Pancreas (tissue), 10 donors: Measurements from ENCODE around the gene DOK7. TPM values are rescaled to one million over a fixed set of nuclear protein-coding genes. Genes with fewer than 3 reads are reported as not detected.
A peak's percentile ranks its signal among the peaks of the same experiment; 100 is the strongest.

ENCODE experiments used
- ATAC-seq, 4 donors: fragments of 200-7000 bp; cut with Tn5 transposase; one replicate each; pipeline versions ENCODE4 v1.8.0 to v1.9.1; 2020; ENCODE audit warnings: mild to moderate bottlenecking in 4 of 4, moderate library complexity in 4 of 4
- DNase-seq, 6 donors: peaks; one replicate each; pipeline ENCODE4 v3.0.0-alpha.2; 2020
- FAIRE-seq: peaks from 2 replicates; lab custom pipeline; 2012; peaks lifted over from hg19 to GRCh38; lab: Jason Lieb, UNC
- H3K27ac ChIP-seq, 4 donors: fragments of 200-600 bp; sonication (generic); 1 replicate in 3 of 4; 2 replicates in 1 of 4; pipeline versions ENCODE4 v1.5.0 to v1.8.0; 2020
- H3K27me3 ChIP-seq, 4 donors: fragments of 200-600 bp; one replicate each; pipeline ENCODE4 v1.8.0; 2021
- H3K36me3 ChIP-seq, 3 donors: fragments of 200-600 bp; sonication (generic) in 1 of 3; one replicate each; pipeline versions ENCODE4 v1.5.0 to v1.8.0; 2020 to 2021
- H3K4me1 ChIP-seq, 3 donors: fragments of 200-600 bp; one replicate each; pipeline ENCODE4 v1.8.0; 2021
- H3K4me3 ChIP-seq, 4 donors: fragments of 200-600 bp; sonication (generic) in 2 of 4; one replicate each; pipeline versions ENCODE4 v1.5.0 to v1.8.0; 2020 to 2021
- H3K9me3 ChIP-seq, 4 donors: fragments of 200-600 bp; one replicate each; pipeline ENCODE4 v1.8.0; 2021
- CTCF ChIP-seq, 4 donors: fragments of 200-600 bp; sonication (generic) in 3 of 4; IDR thresholded peaks; one replicate each; pipeline versions ENCODE4 v1.5.0 to v1.8.0; 2021; ENCODE audit warnings: antibody characterized with exemption in 4 of 4
- WGBS, 2 donors: extraction: QIAGEN DNeasy Blood & Tissue Kit; methylation state at CpG; one replicate each; pipeline ENCODE4 v1.1.7; 2013; 5-methylcytosine and 5-hydroxymethylcytosine counted together
- intact Hi-C, 3 donors: fragments of 100-400 bp; cut with DNase I; formaldehyde crosslinking; loops; one replicate each; pipeline versions ENCODE4 v1.11.1 to v1.14.2; 2022
- polyA plus RNA-seq, 2 donors: library from polyadenylated mRNA; stranded (reverse); fragments of 200-250 nt; gene quantifications; one replicate each; pipeline ENCODE4 v1.2.3, GENCODE V29; 2013
- total RNA-seq, 6 donors: library from RNA; stranded (reverse); fragmentation: NEBNext Ultra II Directional in 4 of 6; extraction: Animal tissue kit (Norgen Biotek cat#: 25700) in 4 of 6; gene quantifications; one replicate each; pipeline versions ENCODE4 v1.2.1 to v1.2.4, GENCODE V29; 2021 to 2023
- donor health status: healthy with polysubstance abuse.
- donor health status: DM: no; HTN: no; CAD: no; lungs with moderate emphysema.
- donor health status: DM: no; HTN: no; CAD: no.
- donor health status: control.
- donor health status: control.
- donor health status: Bipolar disorder and iron deficiency.
- donor health status: DM: yes; HTN: yes; CAD: no.
- donor health status: DM: no; HTN: no; CAD: no.
- donor health status: DM: no; HTN: no; CAD: no.
- donor health status: DM: yes; HTN: yes; CAD: no.

The DOK7 gene
- total and polyA plus RNA-seq, 8 donors = 2.5 to 8.0 (median 4.2) TPM

GRCh38 chr4:3470244-3471097 lies 7.4 kb downstream of the DOK7 start:
- Histone ChIP-seq H3K36me3 (no peaks in the 10 kb centered on the region), H3K4me1 (peaks cover 9 to 34% (median 23%) of the 10 kb centered on the region in 3 donors), H3K4me3 (no peak overlapping the region), H3K9me3 (no peaks in the 10 kb centered on the region), H3K27me3 (no peaks in the 10 kb centered on the region), H3K27ac (peak overlapping the region in 2 of 4 donors; percentile 17 to 40)
- intact Hi-C loops = loop anchor here in 1 of 3 donors (10.0 kb wide), 1 partner anchor 126 kb away; no protein-coding TSS in a partner anchor
- DNase-seq = peak; percentile 52 to 82 (median 75)
- peak; percentile 18 to 42 (median 28) for ATAC-seq
- TF ChIP-seq CTCF (IDR thresholded peaks at IDR 0.05) = no peak
- 50 to 52% methylated on average over 25 of the region's 25 CpGs for WGBS, 2 donors
- FAIRE-seq = no peak

GRCh38 chr4:3471098-3471760 lies 8.1 kb downstream of the DOK7 start:
- H3K27me3 ChIP-seq = no peaks in the 10 kb centered on the region
- peaks cover 9 to 34% (median 23%) of the 10 kb centered on the region in 3 donors for H3K4me1 ChIP-seq
- H3K9me3 ChIP-seq = no peaks in the 10 kb centered on the region
- WGBS, 2 donors = 94 to 95% methylated on average over 23 of the region's 23 CpGs
- no peak for TF ChIP-seq CTCF (IDR thresholded peaks at IDR 0.05)
- ATAC-seq (no peak), FAIRE-seq (no peak), DNase-seq (peak in 2 of 6 donors; percentile 34 to 56)
- intact Hi-C loops = loop anchor here in 1 of 3 donors (10.0 kb wide), 1 partner anchor 126 kb away; no protein-coding TSS in a partner anchor
- no peak overlapping the region for H3K4me3 ChIP-seq
- H3K27ac ChIP-seq = peak overlapping the region in 1 of 4 donors; percentile 17
- no peaks in the 10 kb centered on the region for H3K36me3 ChIP-seq

DNA sequence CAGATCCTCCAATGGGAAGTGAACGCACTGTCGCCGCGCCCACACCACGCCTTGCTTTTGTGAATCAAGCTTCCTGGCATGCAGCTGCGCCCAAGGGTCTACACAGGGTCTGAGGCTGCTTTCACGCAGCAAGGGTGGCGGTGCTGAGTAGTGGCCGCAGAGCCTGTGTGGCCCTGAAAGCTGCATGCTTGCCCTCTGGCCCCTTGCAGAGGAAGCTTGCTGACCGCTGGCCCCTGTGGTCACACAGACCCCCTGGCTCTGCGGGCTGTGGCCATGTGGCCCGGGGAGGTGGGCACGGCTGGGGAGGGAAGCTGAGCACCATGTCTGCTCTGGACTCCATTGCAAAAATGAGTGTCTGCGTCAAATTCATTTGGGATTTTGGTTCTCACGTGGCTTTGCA lies 8.8 kb downstream of the DOK7 start:
- H3K4me1 ChIP-seq = peaks cover 9 to 34% (median 23%) of the 10 kb centered on the region in 3 donors
- no peak for TF ChIP-seq CTCF (IDR thresholded peaks at IDR 0.05)
- FAIRE-seq = no peak
- DNase-seq = peak in 2 of 6 donors; percentile 42 to 72
- intact Hi-C loops = loop anchor here in 1 of 3 donors (10.0 kb wide), 1 partner anchor 127 kb away; no protein-coding TSS in a partner anchor
- no peaks in the 10 kb centered on the region for H3K27me3 ChIP-seq
- ATAC-seq = no peak
- peak overlapping the region in 2 of 4 donors; percentile 38 to 61 for H3K27ac ChIP-seq
- peaks cover 0 to 6% (median 0%) of the 10 kb centered on the region in 3 donors for H3K36me3 ChIP-seq
- 85 to 89% methylated on average over 15 of the region's 15 CpGs for WGBS, 2 donors
- no peak overlapping the region for H3K4me3 ChIP-seq
- no peaks in the 10 kb centered on the region for H3K9me3 ChIP-seq

DNA sequence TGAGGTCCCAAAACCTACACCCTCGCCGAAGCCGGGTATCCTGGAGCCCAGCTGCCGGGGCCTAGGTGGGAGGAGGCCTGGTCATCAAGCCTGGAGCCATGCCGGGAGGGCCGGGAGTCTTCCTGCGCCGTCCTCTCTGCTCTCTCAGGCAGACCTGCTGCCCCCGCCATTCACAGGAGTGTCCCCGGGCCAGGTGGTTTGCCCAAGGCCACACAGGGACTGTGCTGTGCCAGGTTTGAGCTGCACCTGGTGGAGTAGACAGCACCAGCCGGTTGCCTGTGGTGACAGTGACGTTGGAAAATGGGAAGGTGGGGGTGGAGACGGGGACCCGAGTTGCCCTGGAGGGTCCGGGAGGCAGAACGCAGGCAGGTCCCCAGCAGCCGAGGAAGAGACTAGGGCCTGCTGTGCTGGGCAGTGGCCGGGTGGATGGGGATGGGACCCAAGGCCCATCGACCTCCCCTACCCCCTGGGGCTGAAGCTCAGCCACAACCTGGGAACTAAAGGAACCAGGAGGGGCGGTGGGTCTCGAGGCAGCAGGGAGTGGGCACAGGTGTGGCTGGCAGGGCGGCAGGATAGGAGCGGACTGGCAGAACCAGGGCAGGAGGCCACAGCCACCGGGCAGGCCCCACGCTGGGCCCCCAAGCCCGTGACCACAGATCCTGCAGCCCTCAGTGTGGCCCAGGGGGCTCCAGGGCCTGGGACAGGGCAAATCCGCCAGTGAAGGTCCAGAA lies 9.5 kb downstream of the DOK7 start:
- H3K36me3 ChIP-seq = peaks cover 0 to 7% (median 0%) of the 10 kb centered on the region in 3 donors
- H3K27me3 ChIP-seq = no peaks in the 10 kb centered on the region
- peak overlapping the region in 3 of 4 donors; percentile 40 to 61 (median 58) for H3K27ac ChIP-seq
- intact Hi-C loops = loop anchor here in 1 of 3 donors (10.0 kb wide), 1 partner anchor 128 kb away; no protein-coding TSS in a partner anchor
- ATAC-seq (peak; percentile 87 to 91 (median 88)), DNase-seq (peak; percentile 84 to 97 (median 93)), FAIRE-seq (no peak)
- no peak for TF ChIP-seq CTCF (IDR thresholded peaks at IDR 0.05)
- peak overlapping the region in 1 of 4 donors; percentile 4 for H3K4me3 ChIP-seq
- H3K4me1 ChIP-seq = peaks cover 9 to 34% (median 23%) of the 10 kb centered on the region in 3 donors
- no peaks in the 10 kb centered on the region for H3K9me3 ChIP-seq
- WGBS, 2 donors = 30 to 39% methylated on average over 27 of the region's 27 CpGs
